ENCODE results near the gene ELMO1. TPM values are rescaled to one million over a fixed set of nuclear protein-coding genes. Genes with fewer than 3 reads are reported as not detected.

ELMO1 gene
- total RNA-seq, 1 experiment from 2014 or later: 137 TPM

- H3K4me3 ChIP-seq (ENCODE audit: low read length): no peak overlapping the region
- no peaks in the 10 kb centered on the region for H3K9me2 ChIP-seq (replicated peaks; ENCODE audit: insufficient read depth, low read length)
- H3K9ac ChIP-seq (ENCODE audit: low read length): no peak overlapping the region
- no peak overlapping the region for H2AFZ ChIP-seq (ENCODE audit: low read length)
- H3K4me1 ChIP-seq (ENCODE audit: low read length): no peaks in the 10 kb centered on the region
- no peak overlapping the region for H3K4me2 ChIP-seq (ENCODE audit: low read depth, low read length, poor library complexity, severe bottlenecking)
- H3K36me3 ChIP-seq (ENCODE audit: insufficient read depth, low read length): no peaks in the 10 kb centered on the region; the same call in 1 of the 2 replicates
- H3K27me3 ChIP-seq (ENCODE audit: low read length): no peaks in the 10 kb centered on the region
- H3K27ac ChIP-seq (ENCODE audit: low read length): no peak overlapping the region
- peaks cover 9% of the 10 kb centered on the region for H3K9me3 ChIP-seq (ENCODE audit: low read length)
- H3K79me2 ChIP-seq (ENCODE audit: low read length): no peaks in the 10 kb centered on the region
- H4K20me1 ChIP-seq (ENCODE audit: insufficient read depth, low read depth, low read length): no peaks in the 10 kb centered on the region
- no peak for DNase-seq
These were observed 39.6 kb upstream of the ELMO1 start for GRCh38 chr7:37488163-37488764.

GRCh38 chr7:37484426-37485073, 35.9 kb upstream of the ELMO1 start:
- Histone ChIP-seq H4K20me1 (ENCODE audit: insufficient read depth, low read depth, low read length) (no peaks in the 10 kb centered on the region), H3K4me1 (ENCODE audit: low read length) (no peaks in the 10 kb centered on the region), H3K79me2 (ENCODE audit: low read length) (no peaks in the 10 kb centered on the region), H3K27ac (ENCODE audit: low read length) (no peak overlapping the region), H3K9ac (ENCODE audit: low read length) (no peak overlapping the region), H3K9me2 (replicated peaks; ENCODE audit: insufficient read depth, low read length) (no peaks in the 10 kb centered on the region), H3K4me3 (ENCODE audit: low read length) (no peak overlapping the region), H3K36me3 (ENCODE audit: insufficient read depth, low read length) (no peaks in the 10 kb centered on the region; the same call in 1 of the 2 replicates), H2AFZ (ENCODE audit: low read length) (no peak overlapping the region), H3K27me3 (ENCODE audit: low read length) (no peaks in the 10 kb centered on the region), H3K4me2 (ENCODE audit: low read depth, low read length, poor library complexity, severe bottlenecking) (no peak overlapping the region), H3K9me3 (ENCODE audit: low read length) (peaks cover 9% of the 10 kb centered on the region)
- no peak for DNase-seq

- Histone ChIP-seq H3K9me2 (replicated peaks; ENCODE audit: insufficient read depth, low read length) (no peaks in the 10 kb centered on the region), H4K20me1 (ENCODE audit: insufficient read depth, low read depth, low read length) (no peaks in the 10 kb centered on the region), H2AFZ (ENCODE audit: low read length) (no peak overlapping the region), H3K27ac (ENCODE audit: low read length) (no peak overlapping the region), H3K4me1 (ENCODE audit: low read length) (no peaks in the 10 kb centered on the region), H3K79me2 (ENCODE audit: low read length) (no peaks in the 10 kb centered on the region), H3K4me2 (ENCODE audit: low read depth, low read length, poor library complexity, severe bottlenecking) (no peak overlapping the region), H3K4me3 (ENCODE audit: low read length) (no peak overlapping the region), H3K36me3 (ENCODE audit: insufficient read depth, low read length) (no peaks in the 10 kb centered on the region; the same call in 1 of the 2 replicates), H3K9me3 (ENCODE audit: low read length) (peaks cover 8% of the 10 kb centered on the region), H3K27me3 (ENCODE audit: low read length) (no peaks in the 10 kb centered on the region), H3K9ac (ENCODE audit: low read length) (no peak overlapping the region)
- DNase-seq: no peak
These were observed 35.0 kb upstream of the ELMO1 start for GRCh38 chr7:37483627-37484026.

- H3K79me2 ChIP-seq (ENCODE audit: low read length): no peaks in the 10 kb centered on the region
- H3K27me3 ChIP-seq (ENCODE audit: low read length): no peaks in the 10 kb centered on the region
- H3K9ac ChIP-seq (ENCODE audit: low read length): no peak overlapping the region
- H3K9me2 ChIP-seq (replicated peaks; ENCODE audit: insufficient read depth, low read length): no peaks in the 10 kb centered on the region
- no peaks in the 10 kb centered on the region for H3K4me1 ChIP-seq (ENCODE audit: low read length)
- DNase-seq: no peak
- no peak overlapping the region for H3K4me2 ChIP-seq (ENCODE audit: low read depth, low read length, poor library complexity, severe bottlenecking)
- H4K20me1 ChIP-seq (ENCODE audit: insufficient read depth, low read depth, low read length): no peaks in the 10 kb centered on the region
- no peak overlapping the region for H3K27ac ChIP-seq (ENCODE audit: low read length)
- no peak overlapping the region for H2AFZ ChIP-seq (ENCODE audit: low read length)
- no peak overlapping the region for H3K4me3 ChIP-seq (ENCODE audit: low read length)
- H3K9me3 ChIP-seq (ENCODE audit: low read length): peaks cover under 1% of the 10 kb centered on the region
- H3K36me3 ChIP-seq (ENCODE audit: insufficient read depth, low read length): no peaks in the 10 kb centered on the region; the same call in 1 of the 2 replicates
These were observed 34.3 kb upstream of the ELMO1 start for GRCh38 chr7:37482953-37483352.

- DNase-seq: no peak
- Histone ChIP-seq H2AFZ (ENCODE audit: low read length) (no peak overlapping the region), H3K9me2 (replicated peaks; ENCODE audit: insufficient read depth, low read length) (no peaks in the 10 kb centered on the region), H3K27ac (ENCODE audit: low read length) (no peak overlapping the region), H3K4me2 (ENCODE audit: low read depth, low read length, poor library complexity, severe bottlenecking) (no peak overlapping the region), H3K9ac (ENCODE audit: low read length) (no peak overlapping the region), H4K20me1 (ENCODE audit: insufficient read depth, low read depth, low read length) (no peaks in the 10 kb centered on the region), H3K9me3 (ENCODE audit: low read length) (no peaks in the 10 kb centered on the region), H3K4me1 (ENCODE audit: low read length) (no peaks in the 10 kb centered on the region), H3K79me2 (ENCODE audit: low read length) (no peaks in the 10 kb centered on the region), H3K36me3 (ENCODE audit: insufficient read depth, low read length) (no peaks in the 10 kb centered on the region; the same call in 1 of the 2 replicates), H3K4me3 (ENCODE audit: low read length) (no peak overlapping the region), H3K27me3 (ENCODE audit: low read length) (no peaks in the 10 kb centered on the region)
These were observed 33.8 kb upstream of the ELMO1 start for GRCh38 chr7:37482505-37482904.

- Histone ChIP-seq H3K4me1 (ENCODE audit: low read length) (no peaks in the 10 kb centered on the region), H3K9me2 (replicated peaks; ENCODE audit: insufficient read depth, low read length) (no peaks in the 10 kb centered on the region), H3K79me2 (ENCODE audit: low read length) (no peaks in the 10 kb centered on the region), H3K27me3 (ENCODE audit: low read length) (no peaks in the 10 kb centered on the region), H2AFZ (ENCODE audit: low read length) (no peak overlapping the region), H3K4me3 (ENCODE audit: low read length) (no peak overlapping the region), H3K4me2 (ENCODE audit: low read depth, low read length, poor library complexity, severe bottlenecking) (no peak overlapping the region), H3K36me3 (ENCODE audit: insufficient read depth, low read length) (no peaks in the 10 kb centered on the region), H3K9ac (ENCODE audit: low read length) (no peak overlapping the region), H4K20me1 (ENCODE audit: insufficient read depth, low read depth, low read length) (no peaks in the 10 kb centered on the region), H3K9me3 (ENCODE audit: low read length) (no peaks in the 10 kb centered on the region), H3K27ac (ENCODE audit: low read length) (no peak overlapping the region)
- no peak for DNase-seq
These were observed 33.1 kb upstream of the ELMO1 start for GRCh38 chr7:37481722-37482288.

- no peak overlapping the region for H2AFZ ChIP-seq (ENCODE audit: low read length)
- no peaks in the 10 kb centered on the region for H3K9me3 ChIP-seq (ENCODE audit: low read length)
- H3K4me2 ChIP-seq (ENCODE audit: low read depth, low read length, poor library complexity, severe bottlenecking): no peak overlapping the region
- H4K20me1 ChIP-seq (ENCODE audit: insufficient read depth, low read depth, low read length): no peaks in the 10 kb centered on the region
- H3K27ac ChIP-seq (ENCODE audit: low read length): no peak overlapping the region
- no peak for DNase-seq
- H3K9me2 ChIP-seq (replicated peaks; ENCODE audit: insufficient read depth, low read length): no peaks in the 10 kb centered on the region
- no peaks in the 10 kb centered on the region for H3K4me1 ChIP-seq (ENCODE audit: low read length)
- no peak overlapping the region for H3K4me3 ChIP-seq (ENCODE audit: low read length)
- H3K9ac ChIP-seq (ENCODE audit: low read length): no peak overlapping the region
- no peaks in the 10 kb centered on the region for H3K27me3 ChIP-seq (ENCODE audit: low read length)
- H3K79me2 ChIP-seq (ENCODE audit: low read length): no peaks in the 10 kb centered on the region
- no peaks in the 10 kb centered on the region for H3K36me3 ChIP-seq (ENCODE audit: insufficient read depth, low read length)
These were observed 32.5 kb upstream of the ELMO1 start for GRCh38 chr7:37481154-37481553.

GRCh38 chr7:37480041-37481031, 31.7 kb upstream of the ELMO1 start:
- Histone ChIP-seq H3K9me3 (ENCODE audit: low read length) (no peaks in the 10 kb centered on the region), H3K27me3 (ENCODE audit: low read length) (no peaks in the 10 kb centered on the region), H3K27ac (ENCODE audit: low read length) (no peak overlapping the region), H3K79me2 (ENCODE audit: low read length) (no peaks in the 10 kb centered on the region), H3K4me1 (ENCODE audit: low read length) (no peaks in the 10 kb centered on the region), H3K4me2 (ENCODE audit: low read depth, low read length, poor library complexity, severe bottlenecking) (no peak overlapping the region), H4K20me1 (ENCODE audit: insufficient read depth, low read depth, low read length) (no peaks in the 10 kb centered on the region), H2AFZ (ENCODE audit: low read length) (no peak overlapping the region), H3K9ac (ENCODE audit: low read length) (no peak overlapping the region), H3K36me3 (ENCODE audit: insufficient read depth, low read length) (no peaks in the 10 kb centered on the region), H3K4me3 (ENCODE audit: low read length) (no peak overlapping the region), H3K9me2 (replicated peaks; ENCODE audit: insufficient read depth, low read length) (no peaks in the 10 kb centered on the region)
- DNase-seq: no peak
